Stomach (tissue), 9 donors: ENCODE measurements around the gene CSMD2. TPM values are rescaled to one million over a fixed set of nuclear protein-coding genes. Genes with fewer than 3 reads are reported as not detected.

Experiments
- DNase-seq, 2 donors: peaks; one replicate each; pipeline versions ENCODE4 v3.0.0 to v3.0.0-alpha.2; 2013 to 2019
- H3K27ac ChIP-seq, 5 donors: fragments of 200-600 bp in 4 of 5; sonication (generic) in 4 of 5; one replicate each; pipeline ENCODE4 v1.5.1; 2013 to 2019; ENCODE audit warnings: mild to moderate bottlenecking in 1 of 5, moderate library complexity in 1 of 5
- H3K27me3 ChIP-seq, 3 donors: fragments of 200-600 bp; sonication (generic); one replicate each; pipeline ENCODE4 v1.5.1; 2017 to 2019; ENCODE audit warnings: mixed run types in 1 of 3
- H3K36me3 ChIP-seq, 4 donors: fragments of 200-600 bp; sonication (generic); 1 replicate in 3 of 4; 2 replicates in 1 of 4; pipeline ENCODE4 v1.5.1; 2016 to 2019
- H3K4me1 ChIP-seq, 4 donors: fragments of 200-600 bp; sonication (generic); one replicate each; pipeline ENCODE4 v1.5.1; 2016 to 2019
- H3K4me3 ChIP-seq, 4 donors: fragments of 200-600 bp; sonication (generic) in 3 of 4; one replicate each; pipeline ENCODE4 v1.5.1; 2016 to 2019; ENCODE audit warnings: mild to moderate bottlenecking in 1 of 4
- H3K9me3 ChIP-seq, 4 donors: fragments of 200-600 bp; sonication (generic); one replicate each; pipeline ENCODE4 v1.5.1; 2016 to 2019
- CTCF ChIP-seq, 7 experiments: fragments of 450-650 bp in 4 of 7; fragments of 200-600 bp in 3 of 7; sonication (generic) in 3 of 7; IDR thresholded peaks; one replicate each; pipeline ENCODE4 v1.5.1; 2016 to 2019; ENCODE audit warnings: antibody characterized with exemption in 7 of 7, control low read depth in 2 of 7, mild to moderate bottlenecking in 1 of 7
- EP300 ChIP-seq: sonication (generic); formaldehyde crosslinking; IDR thresholded peaks from one replicate; pipeline ENCODE4 v1.6.1; 2017; ENCODE audit warnings: antibody characterized with exemption
- POLR2A ChIP-seq, 4 donors: fragments of 450-650 bp; IDR thresholded peaks; one replicate each; pipeline ENCODE4 v1.6.1; 2016; ENCODE audit warnings: antibody characterized with exemption in 4 of 4, control low read depth in 2 of 4, mild to moderate bottlenecking in 1 of 4, moderate library complexity in 1 of 4
- POLR2AphosphoS5 ChIP-seq, 3 donors: sonication (generic); formaldehyde crosslinking; IDR thresholded peaks; one replicate each; pipeline ENCODE4 v1.6.1; 2016; ENCODE audit warnings: antibody characterized with exemption in 3 of 3
- WGBS, 5 donors: extraction: QIAGEN DNeasy Blood & Tissue Kit in 3 of 5; methylation state at CpG; one replicate each; pipeline versions ENCODE4 v1.1.5 to v1.1.7; 2013 to 2018; 5-methylcytosine and 5-hydroxymethylcytosine counted together
- intact Hi-C: fragments of 100-400 bp; cut with DNase I; formaldehyde crosslinking; loops from one replicate; pipeline ENCODE4 v1.15.1; 2023; ENCODE audit warnings: low total_unique reads
- polyA plus RNA-seq, 3 donors: library from polyadenylated mRNA; stranded (reverse); fragments of 200-250 nt; gene quantifications; one replicate each; pipeline ENCODE4 v1.2.3, GENCODE V29; 2013
- total RNA-seq, 5 donors: library from RNA; depleted of rRNA; stranded (reverse); fragments of >200 nt; gene quantifications; one replicate each; pipeline versions ENCODE4 v1.1.0 to v1.2.3, GENCODE V29; 2014 to 2016
- donor health status: healthy with polysubstance abuse.
- donor health status: Bipolar disorder and iron deficiency.
- donor health status: healthy.

CSMD2 gene
- total and polyA plus RNA-seq, 8 donors, result 0.10 to 3.5 (median 0.37) TPM; not detected in 1

DNA sequence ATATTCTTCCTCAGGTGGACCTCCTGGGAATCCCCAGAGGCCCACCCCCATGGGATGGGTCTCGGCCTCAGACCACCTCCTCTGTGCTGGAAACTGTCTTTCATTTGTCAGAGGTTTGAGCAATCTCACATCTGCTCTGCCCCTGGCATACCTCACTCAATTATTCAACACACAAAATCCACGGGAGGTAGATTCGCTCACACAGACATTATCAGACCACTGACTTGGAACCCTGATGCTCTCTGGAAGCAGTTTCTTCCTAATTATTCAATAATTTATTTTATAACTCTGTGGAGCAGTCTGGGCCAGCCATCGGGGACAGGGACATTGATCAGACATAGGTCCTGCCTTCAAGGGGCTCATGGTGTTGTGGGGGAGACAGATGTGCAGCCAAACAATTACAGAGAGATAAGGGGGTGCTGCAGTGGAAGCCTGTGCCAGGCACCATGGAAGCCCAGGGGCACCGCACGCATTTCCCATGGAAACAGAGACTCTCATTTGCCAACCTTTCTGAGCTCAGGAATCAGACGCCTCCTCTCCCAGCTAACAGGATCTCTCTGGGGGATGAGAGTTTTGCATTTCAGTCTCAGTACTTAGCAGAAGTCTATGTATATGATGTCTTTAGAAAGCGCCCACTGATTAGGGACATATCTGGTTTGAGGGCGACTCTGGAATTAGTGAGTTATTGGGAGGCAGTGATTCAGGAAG is 204.7 kb downstream of the CSMD2 start:
- WGBS, 5 donors, result 79 to 88% (median 85%) methylated on average over 9 of the region's 9 CpGs
- intact Hi-C loops, result no loop called here

GRCh38 chr1:33957854-33958253 is 207.2 kb downstream of the CSMD2 start:
- H3K9me3 ChIP-seq, result no peaks in the 10 kb centered on the region
- H3K27me3 ChIP-seq, result no peaks in the 10 kb centered on the region
- WGBS, 5 donors, result 87 to 94% (median 89%) methylated on average over 6 of the region's 6 CpGs
- TF ChIP-seq POLR2AphosphoS5 (IDR thresholded peaks at IDR 0.05) (no peak), EP300 (no peak), CTCF (IDR thresholded peaks at IDR 0.05) (no peak), POLR2A (IDR thresholded peaks at IDR 0.05) (no peak)
- H3K4me1 ChIP-seq, result no peaks in the 10 kb centered on the region
- intact Hi-C loops, result no loop called here
- no peak overlapping the region for H3K27ac ChIP-seq
- H3K36me3 ChIP-seq, result no peaks in the 10 kb centered on the region
- H3K4me3 ChIP-seq, result no peak overlapping the region
- DNase-seq, result peak in 1 of 2 donors; percentile 15

More for the DNA sequence above, 204.7 kb downstream of the CSMD2 start:
- H3K4me3 ChIP-seq, result no peak overlapping the region
- no peaks in the 10 kb centered on the region for H3K9me3 ChIP-seq
- no peaks in the 10 kb centered on the region for H3K36me3 ChIP-seq
- no peak for DNase-seq
- H3K27me3 ChIP-seq, result no peaks in the 10 kb centered on the region
- no peak for TF ChIP-seq EP300
- no peak for TF ChIP-seq POLR2A (IDR thresholded peaks at IDR 0.05)
- no peak for TF ChIP-seq POLR2AphosphoS5 (IDR thresholded peaks at IDR 0.05)
- TF ChIP-seq CTCF (IDR thresholded peaks at IDR 0.05), result no peak
- no peaks in the 10 kb centered on the region for H3K4me1 ChIP-seq
- H3K27ac ChIP-seq, result no peak overlapping the region

GRCh38 chr1:33955096-33955495 is 209.9 kb downstream of the CSMD2 start:
- no peak for DNase-seq
- H3K4me1 ChIP-seq, result no peaks in the 10 kb centered on the region
- no peak overlapping the region for H3K27ac ChIP-seq
- intact Hi-C loops, result no loop called here
- TF ChIP-seq POLR2A (IDR thresholded peaks at IDR 0.05) (no peak), CTCF (IDR thresholded peaks at IDR 0.05) (no peak), POLR2AphosphoS5 (IDR thresholded peaks at IDR 0.05) (no peak), EP300 (no peak)
- no peaks in the 10 kb centered on the region for H3K36me3 ChIP-seq
- H3K9me3 ChIP-seq, result no peaks in the 10 kb centered on the region
- no peak overlapping the region for H3K4me3 ChIP-seq
- no peaks in the 10 kb centered on the region for H3K27me3 ChIP-seq
- 74 to 80% (median 78%) methylated on average over 14 of the region's 14 CpGs for WGBS, 5 donors

- DNase-seq, result peak in 1 of 2 donors; percentile 7
- H3K27ac ChIP-seq, result no peak overlapping the region
- no peak for TF ChIP-seq EP300
- no peak for TF ChIP-seq CTCF (IDR thresholded peaks at IDR 0.05)
- TF ChIP-seq POLR2AphosphoS5 (IDR thresholded peaks at IDR 0.05), result no peak
- TF ChIP-seq POLR2A (IDR thresholded peaks at IDR 0.05), result no peak
- H3K36me3 ChIP-seq, result no peaks in the 10 kb centered on the region
- no peaks in the 10 kb centered on the region for H3K9me3 ChIP-seq
- H3K4me3 ChIP-seq, result no peak overlapping the region
- no peaks in the 10 kb centered on the region for H3K27me3 ChIP-seq
- WGBS, 5 donors, result 64 to 77% (median 71%) methylated on average over 2 of the region's 2 CpGs
- intact Hi-C loops, result no loop called here
- no peaks in the 10 kb centered on the region for H3K4me1 ChIP-seq
Measured at GRCh38 chr1:33949570-33949969, 215.5 kb downstream of the CSMD2 start.
